Hematopoietic multipotent progenitor cell treated with erythropoietin and hydrocortisone succinate and interleukin-3 and kit ligand, for 8 days (in vitro differentiated cells): ENCODE measurements around the gene WBP4.
"Not testable (repeated sequence)": the region's sequence is repeated elsewhere in the genome, so short reads cannot be mapped to it uniquely, and the experiment has no call there.

ENCODE experiments used
- DNase-seq: peaks from one replicate; pipeline ENCODE4 v3.0.0-alpha.2; 2015

WBP4 gene

GRCh38 chr13:41061075-41061913, at the start of gene WBP4:
TSS of gene WBP4 (plus strand) at chr13:41061509. CDS start at chr13:41061674, 165 bp downstream.
- DNase-seq = peak; percentile 95

GRCh38 chr13:41012536-41012935, 48.8 kb upstream of the WBP4 start:
- no peak for DNase-seq

- DNase-seq = no peak
Measured at GRCh38 chr13:41013835-41014234, 47.5 kb upstream of the WBP4 start.

GRCh38 chr13:41015920-41016319, 45.4 kb upstream of the WBP4 start:
- peak; percentile 1 for DNase-seq

GRCh38 chr13:41017159-41017558, 44.1 kb upstream of the WBP4 start:
- DNase-seq = peak; percentile 53

- DNase-seq = no peak
Measured at GRCh38 chr13:41017817-41018601, 43.3 kb upstream of the WBP4 start.

- no peak for DNase-seq
Measured at GRCh38 chr13:41018602-41018948, 42.7 kb upstream of the WBP4 start.

GRCh38 chr13:41019011-41019487, 42.3 kb upstream of the WBP4 start, which contains the start of gene ELF1:
TSS of gene ELF1 (minus strand) at chr13:41019316. CDS start at chr13:40982054, 37,262 bp downstream.
- peak; percentile 92 for DNase-seq

GRCh38 chr13:41019578-41020347, 41.5 kb upstream of the WBP4 start:
- no peak for DNase-seq

GRCh38 chr13:41025518-41025917, 35.8 kb upstream of the WBP4 start:
- no peak for DNase-seq

- no peak for DNase-seq
Measured at GRCh38 chr13:41026788-41027187, 34.5 kb upstream of the WBP4 start.

- no peak for DNase-seq
Measured at GRCh38 chr13:41028051-41028450, 33.3 kb upstream of the WBP4 start.

GRCh38 chr13:41029629-41030028, 31.7 kb upstream of the WBP4 start:
- DNase-seq = no peak

GRCh38 chr13:41032691-41033376, 28.5 kb upstream of the WBP4 start:
- DNase-seq = no peak

GRCh38 chr13:41034382-41034781, 26.9 kb upstream of the WBP4 start:
- no peak for DNase-seq

- no peak for DNase-seq
Measured at GRCh38 chr13:41034881-41035280, 26.4 kb upstream of the WBP4 start.

- DNase-seq = not testable (repeated sequence)
Measured at GRCh38 chr13:41036557-41036956, 24.8 kb upstream of the WBP4 start.

GRCh38 chr13:41039746-41040145, 21.6 kb upstream of the WBP4 start:
- no peak for DNase-seq

- no peak for DNase-seq
Measured at GRCh38 chr13:41040584-41041334, 20.6 kb upstream of the WBP4 start.

- not testable (repeated sequence) for DNase-seq
Measured at GRCh38 chr13:41042419-41042818, 18.9 kb upstream of the WBP4 start.

- no peak for DNase-seq
Measured at GRCh38 chr13:41048640-41049039, 12.7 kb upstream of the WBP4 start.
